ENCODE measurements around the gene NCBP2. TPM values are rescaled to one million over a fixed set of nuclear protein-coding genes. Genes with fewer than 3 reads are reported as not detected.
A peak's percentile ranks its signal among the peaks of the same experiment; 100 is the strongest.

The NCBP2 gene
- total RNA-seq, 1 donor from 2014 or later: 77.9 TPM

DNA sequence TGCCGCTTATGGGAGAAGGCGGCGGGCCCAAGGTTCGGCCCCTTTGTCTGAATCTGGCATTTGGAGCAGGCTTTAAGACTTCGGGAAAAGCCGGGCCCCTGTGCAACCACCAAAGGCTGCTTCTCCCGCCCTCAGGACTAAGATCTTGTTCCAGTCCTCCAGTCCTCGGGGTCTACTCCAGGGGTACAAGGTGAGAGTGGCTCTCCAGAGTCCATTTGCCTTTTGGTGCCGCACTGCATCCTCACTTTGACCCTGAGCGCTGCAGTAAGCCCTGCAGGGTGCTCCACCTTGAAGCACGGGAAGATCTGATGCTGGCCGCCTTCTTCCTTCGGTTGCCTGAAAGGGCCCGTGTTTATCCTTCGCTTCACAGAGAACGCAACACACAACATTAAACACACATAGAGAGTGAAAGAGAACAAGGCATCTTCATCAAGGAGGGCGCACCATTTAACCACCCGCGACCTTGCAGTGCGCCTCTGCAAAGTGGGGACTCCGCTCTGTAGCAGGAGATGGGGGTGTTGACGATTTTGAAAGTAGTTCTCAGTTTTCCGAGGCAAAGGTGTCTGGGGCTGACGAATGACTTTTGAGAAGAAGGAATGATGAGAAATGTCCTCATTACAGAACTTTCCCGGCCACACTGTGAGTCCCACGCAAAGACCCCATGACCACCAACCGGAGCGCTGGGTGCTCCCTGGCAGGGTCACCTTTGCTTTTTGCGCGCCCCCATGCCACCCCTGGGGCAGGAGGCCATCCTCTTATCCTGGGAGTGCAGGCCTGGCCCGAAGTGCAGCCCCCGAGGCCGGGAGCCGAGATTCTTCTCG lies 25.3 kb upstream of the NCBP2 start:
- TF ChIP-seq, protein P1, sequence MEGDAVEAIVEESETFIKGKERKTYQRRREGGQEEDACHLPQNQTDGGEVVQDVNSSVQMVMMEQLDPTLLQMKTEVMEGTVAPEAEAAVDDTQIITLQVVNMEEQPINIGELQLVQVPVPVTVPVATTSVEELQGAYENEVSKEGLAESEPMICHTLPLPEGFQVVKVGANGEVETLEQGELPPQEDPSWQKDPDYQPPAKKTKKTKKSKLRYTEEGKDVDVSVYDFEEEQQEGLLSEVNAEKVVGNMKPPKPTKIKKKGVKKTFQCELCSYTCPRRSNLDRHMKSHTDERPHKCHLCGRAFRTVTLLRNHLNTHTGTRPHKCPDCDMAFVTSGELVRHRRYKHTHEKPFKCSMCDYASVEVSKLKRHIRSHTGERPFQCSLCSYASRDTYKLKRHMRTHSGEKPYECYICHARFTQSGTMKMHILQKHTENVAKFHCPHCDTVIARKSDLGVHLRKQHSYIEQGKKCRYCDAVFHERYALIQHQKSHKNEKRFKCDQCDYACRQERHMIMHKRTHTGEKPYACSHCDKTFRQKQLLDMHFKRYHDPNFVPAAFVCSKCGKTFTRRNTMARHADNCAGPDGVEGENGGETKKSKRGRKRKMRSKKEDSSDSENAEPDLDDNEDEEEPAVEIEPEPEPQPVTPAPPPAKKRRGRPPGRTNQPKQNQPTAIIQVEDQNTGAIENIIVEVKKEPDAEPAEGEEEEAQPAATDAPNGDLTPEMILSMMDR (IDR thresholded peaks at IDR 0.05; ENCODE audit: unreplicated experiment): no peak
- peak overlapping the region; percentile 64 for H3K4me3 Mint-ChIP-seq
- no peak for DNase-seq (ENCODE audit: low spot score in 2 of 2, unreplicated experiment in 2 of 2)
- H3K27ac Mint-ChIP-seq: no peak overlapping the region
- H3K9me3 Mint-ChIP-seq: no peaks in the 10 kb centered on the region
- no peaks in the 10 kb centered on the region for H3K4me1 Mint-ChIP-seq
- no peaks in the 10 kb centered on the region for H3K36me3 Mint-ChIP-seq
- peaks cover 72% of the 10 kb centered on the region for H3K27me3 Mint-ChIP-seq (ENCODE audit: low read depth)

DNA sequence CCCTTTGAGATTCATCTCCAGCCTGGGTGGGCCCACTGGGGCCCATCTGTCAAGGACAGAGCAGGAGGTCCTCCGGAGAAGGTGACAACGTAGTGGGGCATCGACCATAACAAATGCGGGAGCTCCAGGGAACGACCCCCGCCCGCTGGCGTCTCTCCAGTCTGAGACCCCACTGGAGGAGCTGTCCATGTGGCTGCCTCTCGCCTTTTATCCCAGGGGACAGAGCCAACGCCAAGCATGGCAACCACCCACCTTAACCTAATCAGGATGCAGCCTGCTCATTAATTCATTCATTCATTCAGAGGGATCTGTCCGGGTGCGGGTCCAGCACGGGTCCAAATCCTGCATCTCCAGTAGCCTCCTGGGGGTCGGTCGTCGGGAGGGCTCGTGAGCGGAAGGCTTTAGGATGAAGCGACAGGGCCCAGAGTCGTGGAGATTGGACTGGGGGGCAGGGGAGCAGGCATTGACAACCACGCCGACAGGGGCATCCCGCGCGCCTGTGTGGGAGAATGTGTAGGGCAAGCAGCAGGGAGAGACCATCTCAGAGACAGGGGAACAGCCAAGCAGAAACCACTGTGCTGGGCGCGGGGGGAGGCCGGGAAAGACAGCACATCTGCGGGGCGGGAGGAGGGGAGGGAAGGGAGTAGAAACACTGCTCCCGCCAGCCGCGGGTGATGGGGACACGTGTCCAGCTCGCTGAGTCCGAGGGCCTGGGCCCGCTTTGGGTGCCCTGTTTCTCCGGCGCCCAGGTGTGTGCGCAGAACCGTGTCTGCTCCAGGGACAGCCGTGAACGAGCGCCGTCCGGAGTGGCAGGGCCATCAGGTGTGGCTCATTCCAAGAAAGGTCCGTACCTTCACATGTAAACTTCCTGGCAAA lies 24.4 kb upstream of the NCBP2 start:
- Mint-ChIP-seq H3K9me3 (no peaks in the 10 kb centered on the region), H3K36me3 (no peaks in the 10 kb centered on the region), H3K27me3 (ENCODE audit: low read depth) (peaks cover 80% of the 10 kb centered on the region), H3K4me1 (no peaks in the 10 kb centered on the region), H3K4me3 (peak overlapping the region; percentile 26), H3K27ac (no peak overlapping the region)
- no peak for DNase-seq (ENCODE audit: low spot score in 2 of 2, unreplicated experiment in 2 of 2)
- TF ChIP-seq, protein P1 (IDR thresholded peaks at IDR 0.05; ENCODE audit: unreplicated experiment): no peak

DNA sequence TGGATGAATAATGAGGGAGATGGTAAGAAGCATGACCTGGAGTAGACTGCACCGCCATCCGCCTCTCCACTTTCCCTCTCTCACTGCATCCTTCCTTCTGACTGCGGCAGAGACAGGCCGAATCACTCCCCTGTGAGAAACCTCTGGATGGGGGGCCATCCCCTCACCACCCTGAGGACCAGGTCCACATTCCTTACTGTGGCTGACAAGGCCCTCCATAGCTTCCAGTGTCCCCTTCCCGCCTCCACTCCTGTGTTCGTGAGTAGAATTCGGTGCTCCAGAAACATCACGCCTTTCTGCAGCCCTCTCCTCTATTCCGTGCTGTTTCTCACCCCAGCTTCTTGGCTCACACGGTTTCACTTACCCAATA lies 23.5 kb upstream of the NCBP2 start:
- H3K27ac Mint-ChIP-seq: no peak overlapping the region
- no peaks in the 10 kb centered on the region for H3K4me1 Mint-ChIP-seq
- H3K36me3 Mint-ChIP-seq: no peaks in the 10 kb centered on the region
- no peak overlapping the region for H3K4me3 Mint-ChIP-seq
- DNase-seq (ENCODE audit: low spot score in 2 of 2, unreplicated experiment in 2 of 2): no peak
- H3K27me3 Mint-ChIP-seq (ENCODE audit: low read depth): peaks cover 80% of the 10 kb centered on the region
- H3K9me3 Mint-ChIP-seq: no peaks in the 10 kb centered on the region
- TF ChIP-seq, protein P1 (IDR thresholded peaks at IDR 0.05; ENCODE audit: unreplicated experiment): no peak

DNA sequence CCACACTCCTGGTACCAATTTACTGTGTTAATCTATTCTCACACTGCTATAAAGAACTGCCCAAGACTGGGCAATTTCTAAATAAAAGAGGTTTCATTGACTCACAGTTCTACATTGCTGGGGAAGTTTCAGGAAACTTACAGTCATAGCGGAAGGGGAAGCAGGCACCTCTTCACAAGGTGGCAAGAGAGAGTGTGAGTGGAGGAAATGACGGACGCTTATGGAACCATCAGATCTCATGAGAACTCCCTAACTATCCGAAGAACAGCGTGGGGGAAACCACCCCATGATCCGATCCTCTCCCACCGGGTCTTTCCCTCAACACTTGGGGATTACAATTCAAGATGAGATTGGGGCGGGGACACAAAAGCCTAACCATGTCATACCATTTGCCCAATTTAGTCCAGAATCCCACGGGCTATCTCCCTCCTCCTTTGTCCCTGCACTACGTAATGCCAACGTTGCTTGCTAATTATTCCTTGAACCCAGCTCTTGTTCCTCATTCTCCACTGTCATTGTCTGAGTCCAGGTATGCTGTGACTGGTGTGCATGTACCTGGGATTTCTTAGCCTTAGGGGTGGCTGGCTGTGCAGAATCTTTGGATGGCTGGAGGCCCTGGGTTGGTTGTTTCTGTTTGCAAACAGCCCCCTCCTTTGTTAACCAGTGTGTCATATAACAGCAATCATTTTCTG lies 22.9 kb upstream of the NCBP2 start:
- TF ChIP-seq, protein P1 (IDR thresholded peaks at IDR 0.05; ENCODE audit: unreplicated experiment): no peak
- H3K27ac Mint-ChIP-seq: no peak overlapping the region
- peaks cover 79% of the 10 kb centered on the region for H3K27me3 Mint-ChIP-seq (ENCODE audit: low read depth)
- no peak overlapping the region for H3K4me3 Mint-ChIP-seq
- no peaks in the 10 kb centered on the region for H3K4me1 Mint-ChIP-seq
- no peaks in the 10 kb centered on the region for H3K36me3 Mint-ChIP-seq
- no peak for DNase-seq (ENCODE audit: low spot score in 2 of 2, unreplicated experiment in 2 of 2)
- no peaks in the 10 kb centered on the region for H3K9me3 Mint-ChIP-seq

DNA sequence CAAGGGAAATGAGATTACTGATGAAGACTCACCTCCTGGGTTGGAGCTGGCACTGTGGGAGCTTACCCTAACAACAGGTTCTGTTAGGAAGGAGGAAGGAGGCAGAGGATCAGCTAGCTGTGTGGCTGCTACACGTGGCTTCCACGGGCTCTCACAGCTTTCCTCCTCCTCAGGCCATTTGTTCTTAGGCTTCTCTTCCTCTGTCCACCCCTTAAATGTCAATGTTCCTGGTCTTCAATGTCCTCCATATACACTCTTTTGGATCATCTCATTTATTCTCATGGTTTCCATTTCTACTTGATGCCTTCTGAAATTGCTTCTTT lies 21.3 kb upstream of the NCBP2 start:
- TF ChIP-seq, protein P1 (IDR thresholded peaks at IDR 0.05; ENCODE audit: unreplicated experiment): no peak
- Mint-ChIP-seq H3K27ac (no peak overlapping the region), H3K4me1 (no peaks in the 10 kb centered on the region), H3K27me3 (ENCODE audit: low read depth) (peaks cover 91% of the 10 kb centered on the region), H3K9me3 (no peaks in the 10 kb centered on the region), H3K36me3 (no peaks in the 10 kb centered on the region), H3K4me3 (no peak overlapping the region)
- no peak for DNase-seq (ENCODE audit: low spot score in 2 of 2, unreplicated experiment in 2 of 2)

Data from mesothelial cell of epicardium (in vitro differentiated cells).